ENCODE results near the gene SPEM2.
A peak's percentile ranks its signal among the peaks of the same experiment; 100 is the strongest.

SPEM2 gene

GRCh38 chr17:7437950-7438614 lies 12.7 kb downstream of the SPEM2 start:
- H2BK120ac ChIP-seq (ENCODE audit: low read depth, low read length) = no peak overlapping the region
- peak overlapping the region; percentile 75 for H3K4me2 ChIP-seq (ENCODE audit: low read length, poor library complexity, severe bottlenecking)
- H3K14ac ChIP-seq (ENCODE audit: low read length in 2 of 2) = no peak overlapping the region
- H4K8ac ChIP-seq (ENCODE audit: low read length) = no peak overlapping the region
- no peak overlapping the region for H3K4ac ChIP-seq (ENCODE audit: low read depth in 1 of 2, low read length in 2 of 2)
- peaks cover 10% of the 10 kb centered on the region for H3K79me1 ChIP-seq (replicated peaks; ENCODE audit: low read length, poor library complexity, severe bottlenecking)
- peak overlapping the region; percentile 40 to 59 for H3K18ac ChIP-seq (ENCODE audit: low read depth in 1 of 2, low read length in 2 of 2)
- peaks cover 46% of the 10 kb centered on the region for H3K4me1 ChIP-seq (ENCODE audit: control insufficient read depth, insufficient read depth, low read depth, low read length)
- peak overlapping the region; percentile 47 to 51 for H3K4me3 ChIP-seq (ENCODE audit: insufficient read depth in 1 of 2, low read depth in 1 of 2, low read length in 2 of 2)
- DNase-seq = peak; percentile 44
- H2BK15ac ChIP-seq (ENCODE audit: low read depth, poor library complexity, severe bottlenecking) = peak overlapping the region; percentile 75
- peaks cover 33 to 47% of the 10 kb centered on the region in 2 experiments for H3K27me3 ChIP-seq (ENCODE audit: control insufficient read depth in 1 of 2, insufficient read depth in 1 of 2, low read length in 2 of 2)
- 6% methylated on average over 48 of the region's 48 CpGs for WGBS
- H3K9ac ChIP-seq (ENCODE audit: low read length) = peak overlapping the region; percentile 20
- no peak overlapping the region for H2AK5ac ChIP-seq (ENCODE audit: low read length, severe bottlenecking)
- H2BK12ac ChIP-seq (ENCODE audit: low read length in 2 of 2) = peak overlapping the region in 1 of 2 experiments; percentile 43
- peak overlapping the region; percentile 29 for H2AFZ ChIP-seq (ENCODE audit: low read depth, low read length)
- H3K36me3 ChIP-seq (ENCODE audit: control insufficient read depth in 1 of 2, insufficient read depth in 2 of 2, low read depth in 1 of 2, low read length in 2 of 2) = no peaks in the 10 kb centered on the region
- no peaks in the 10 kb centered on the region for H3K9me3 ChIP-seq (ENCODE audit: control insufficient read depth, low read length)
- H2BK5ac ChIP-seq (ENCODE audit: low read depth, low read length, poor library complexity, severe bottlenecking) = no peak overlapping the region
- H3K27ac ChIP-seq (ENCODE audit: low read length, poor library complexity, severe bottlenecking) = no peak overlapping the region
- no peak overlapping the region for H4K91ac ChIP-seq (ENCODE audit: low read length)
- H3K23ac ChIP-seq (ENCODE audit: low read length in 2 of 2) = no peak overlapping the region

GRCh38 chr17:7438656-7439460 lies 13.4 kb downstream of the SPEM2 start:
- Histone ChIP-seq H3K27me3 (ENCODE audit: control insufficient read depth in 1 of 2, insufficient read depth in 1 of 2, low read length in 2 of 2) (peaks cover 33 to 47% of the 10 kb centered on the region in 2 experiments), H3K4me1 (ENCODE audit: control insufficient read depth, insufficient read depth, low read depth, low read length) (peaks cover 46% of the 10 kb centered on the region), H3K18ac (ENCODE audit: low read depth in 1 of 2, low read length in 2 of 2) (no peak overlapping the region), H4K8ac (ENCODE audit: low read length) (no peak overlapping the region), H3K4ac (ENCODE audit: low read depth in 1 of 2, low read length in 2 of 2) (no peak overlapping the region), H3K9ac (ENCODE audit: low read length) (no peak overlapping the region), H2BK120ac (ENCODE audit: low read depth, low read length) (no peak overlapping the region), H3K4me2 (ENCODE audit: low read length, poor library complexity, severe bottlenecking) (peak overlapping the region; percentile 75), H2BK5ac (ENCODE audit: low read depth, low read length, poor library complexity, severe bottlenecking) (no peak overlapping the region), H3K23ac (ENCODE audit: low read length in 2 of 2) (peak overlapping the region in 1 of 2 experiments; percentile 25), H3K9me3 (ENCODE audit: control insufficient read depth, low read length) (no peaks in the 10 kb centered on the region), H3K4me3 (ENCODE audit: insufficient read depth in 1 of 2, low read depth in 1 of 2, low read length in 2 of 2) (peak overlapping the region in 1 of 2 experiments; percentile 42), H2AFZ (ENCODE audit: low read depth, low read length) (no peak overlapping the region), H3K36me3 (ENCODE audit: control insufficient read depth in 1 of 2, insufficient read depth in 2 of 2, low read depth in 1 of 2, low read length in 2 of 2) (no peaks in the 10 kb centered on the region), H2BK15ac (ENCODE audit: low read depth, poor library complexity, severe bottlenecking) (no peak overlapping the region), H3K27ac (ENCODE audit: low read length, poor library complexity, severe bottlenecking) (no peak overlapping the region), H4K91ac (ENCODE audit: low read length) (no peak overlapping the region), H3K14ac (ENCODE audit: low read length in 2 of 2) (no peak overlapping the region), H2BK12ac (ENCODE audit: low read length in 2 of 2) (no peak overlapping the region), H3K79me1 (replicated peaks; ENCODE audit: low read length, poor library complexity, severe bottlenecking) (peaks cover 10% of the 10 kb centered on the region), H2AK5ac (ENCODE audit: low read length, severe bottlenecking) (no peak overlapping the region)
- no peak for DNase-seq
- WGBS = 30% methylated on average over 10 of the region's 11 CpGs

- H3K14ac ChIP-seq (ENCODE audit: low read length in 2 of 2) = peak within 1 kb of the TSS in 1 of 2 experiments; percentile 66
- H3K27ac ChIP-seq (ENCODE audit: low read length, poor library complexity, severe bottlenecking) = no peak within 1 kb of the TSS
- H2BK120ac ChIP-seq (ENCODE audit: low read depth, low read length) = peak within 1 kb of the TSS; percentile 4
Observed at GRCh38 chr17:7439462-7440112, 14.2 kb downstream of the SPEM2 start, which contains the start of gene FGF11. Gene FGF11, plus strand, starts transcription at chr17:7439512. Its CDS starts 109 bp downstream, at chr17:7439621.

More at GRCh38 chr17:7439462-7440112, 14.2 kb downstream of the SPEM2 start, which contains the start of gene FGF11:
- peak within 1 kb of the TSS in 1 of 2 experiments; percentile 41 for H3K4ac ChIP-seq (ENCODE audit: low read depth in 1 of 2, low read length in 2 of 2)
- 4% methylated on average over 46 of the region's 50 CpGs for WGBS
- H4K8ac ChIP-seq (ENCODE audit: low read length) = peak within 1 kb of the TSS; percentile 73
- H2BK15ac ChIP-seq (ENCODE audit: low read depth, poor library complexity, severe bottlenecking) = peak within 1 kb of the TSS; percentile 68
- H4K91ac ChIP-seq (ENCODE audit: low read length) = no peak within 1 kb of the TSS
- peaks cover 48% of the 10 kb centered on the region for H3K4me1 ChIP-seq (ENCODE audit: control insufficient read depth, insufficient read depth, low read depth, low read length)
- peak within 1 kb of the TSS in 1 of 2 experiments; percentile 45 for H2BK12ac ChIP-seq (ENCODE audit: low read length in 2 of 2)
- peak within 1 kb of the TSS in 1 of 2 experiments; percentile 71 for H3K18ac ChIP-seq (ENCODE audit: low read depth in 1 of 2, low read length in 2 of 2)
- no peaks in the 10 kb centered on the region for H3K36me3 ChIP-seq (ENCODE audit: control insufficient read depth in 1 of 2, insufficient read depth in 2 of 2, low read depth in 1 of 2, low read length in 2 of 2)
- H3K79me1 ChIP-seq (replicated peaks; ENCODE audit: low read length, poor library complexity, severe bottlenecking) = peaks cover 10% of the 10 kb centered on the region
- H2BK5ac ChIP-seq (ENCODE audit: low read depth, low read length, poor library complexity, severe bottlenecking) = no peak within 1 kb of the TSS
- H3K9me3 ChIP-seq (ENCODE audit: control insufficient read depth, low read length) = no peaks in the 10 kb centered on the region
- H3K23ac ChIP-seq (ENCODE audit: low read length in 2 of 2) = peak within 1 kb of the TSS in 1 of 2 experiments; percentile 25
- peaks cover 33 to 49% of the 10 kb centered on the region in 2 experiments for H3K27me3 ChIP-seq (ENCODE audit: control insufficient read depth in 1 of 2, insufficient read depth in 1 of 2, low read length in 2 of 2)
- peak within 1 kb of the TSS; percentile 57 to 75 for H3K4me3 ChIP-seq (ENCODE audit: insufficient read depth in 1 of 2, low read depth in 1 of 2, low read length in 2 of 2)
- peak within 1 kb of the TSS; percentile 36 for H2AFZ ChIP-seq (ENCODE audit: low read depth, low read length)
- no peak for DNase-seq
- peak within 1 kb of the TSS; percentile 91 for H3K4me2 ChIP-seq (ENCODE audit: low read length, poor library complexity, severe bottlenecking)
- peak within 1 kb of the TSS; percentile 48 for H3K9ac ChIP-seq (ENCODE audit: low read length)
- no peak within 1 kb of the TSS for H2AK5ac ChIP-seq (ENCODE audit: low read length, severe bottlenecking)
